ENCODE results near the gene ASL.
A peak's percentile ranks its signal among the peaks of the same experiment; 100 is the strongest.

GRCh38 chr7:66075590-66076461 is at the start of gene ASL:
- TF ChIP-seq FOXJ3 (CRISPR knock-in tag; IDR thresholded peaks at IDR 0.05) (no peak), CTCF (IDR thresholded peaks at IDR 0.05) (peak; percentile 20), CHD2 (IDR thresholded peaks at IDR 0.05; ENCODE audit: low read length, partially characterized antibody) (peak; percentile 60), FOSL2 (IDR thresholded peaks at IDR 0.05; ENCODE audit: borderline replicate concordance, low read depth) (no peak; the same call in 1 of the 2 replicates), RFX5 (IDR thresholded peaks at IDR 0.05; ENCODE audit: low read length) (peak; percentile 80), MXI1 (IDR thresholded peaks at IDR 0.05; ENCODE audit: low read depth, low read length) (peak; percentile 99), FOXM1 (IDR thresholded peaks at IDR 0.05; ENCODE audit: low read depth) (no peak), TAF1 (IDR thresholded peaks at IDR 0.05; ENCODE audit: borderline replicate concordance, low read depth, low read length) (peak; percentile 95), USF1 (IDR thresholded peaks at IDR 0.05; ENCODE audit: borderline replicate concordance, low read depth) (no peak), POLR2AphosphoS5 (IDR thresholded peaks at IDR 0.05; ENCODE audit: low read depth, low read length) (peak; percentile 88), IRF3 (IDR thresholded peaks at IDR 0.05; ENCODE audit: low read depth, low read length) (no peak)

Data from SK-N-SH (cell line).